Measurements from ENCODE around the gene STK24.

Gene STK24

DNA sequence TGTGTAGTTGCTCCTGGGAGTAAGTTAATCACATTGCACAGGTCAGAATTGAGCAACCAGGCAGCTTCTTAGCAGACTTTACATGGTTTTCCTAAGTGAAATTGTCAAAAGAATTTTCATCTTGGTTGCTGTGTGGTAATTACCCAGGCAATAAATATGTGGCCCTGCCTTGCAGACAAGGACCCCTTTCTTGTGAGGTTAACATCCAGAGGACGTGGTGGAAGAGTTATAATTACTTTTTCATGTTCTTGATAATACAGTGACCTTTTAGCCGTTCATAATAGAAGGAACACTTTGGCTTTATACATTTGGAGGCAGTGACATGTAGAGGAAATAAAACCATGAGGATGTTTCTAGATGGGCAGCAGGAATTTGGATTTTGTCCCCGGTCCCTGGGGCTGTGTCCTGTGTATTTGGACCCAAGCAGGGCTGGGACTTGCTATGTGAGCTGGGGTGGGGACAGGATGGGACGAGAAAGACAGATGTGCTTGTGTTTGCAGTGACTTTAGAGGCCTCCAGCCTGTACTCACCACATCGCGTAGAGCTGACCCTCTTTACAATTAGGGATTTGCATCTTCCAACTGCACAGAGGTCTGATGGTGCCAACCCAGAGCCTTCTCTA lies 156.2 kb downstream of the STK24 start:
- H3K27me3 ChIP-seq (ENCODE audit: control insufficient read depth in 3 of 3, insufficient read depth in 3 of 3, low read depth in 1 of 3, low read length in 3 of 3), result no peaks in the 10 kb centered on the region
- H3K36me3 ChIP-seq (replicated peaks in 1 of 2; ENCODE audit: control insufficient read depth in 2 of 2, insufficient read depth in 2 of 2, low read length in 2 of 2), result peaks cover 19 to 86% of the 10 kb centered on the region in 2 donors
- no peak overlapping the region for H2AFZ ChIP-seq (ENCODE audit: low read length)
- peaks cover 6% of the 10 kb centered on the region in 2 donors for H3K9me3 ChIP-seq (replicated peaks in 1 of 2; ENCODE audit: control insufficient read depth in 2 of 2, insufficient read depth in 1 of 2, low read depth in 1 of 2, low read length in 2 of 2)
- H3K27ac ChIP-seq (replicated peaks; ENCODE audit: low read length), result no peak overlapping the region
- DNase-seq (ENCODE audit: low spot score), result no peak
- H2AK5ac ChIP-seq (ENCODE audit: low read depth, low read length), result no peak overlapping the region
- H4K91ac ChIP-seq (ENCODE audit: low read depth, low read length, poor library complexity), result no peak overlapping the region
- H2BK15ac ChIP-seq (ENCODE audit: low read length), result no peak overlapping the region
- no peak overlapping the region for H4K8ac ChIP-seq (ENCODE audit: low read depth, low read length)
- no peak overlapping the region for H3K4me3 ChIP-seq (ENCODE audit: low read length in 2 of 2)
- H3K18ac ChIP-seq (ENCODE audit: low read length), result no peak overlapping the region
- WGBS, 2 donors (ENCODE audit: extremely low coverage in 2 of 2, insufficient read length in 2 of 2, insufficient replicate concordance in 1 of 2), result no CpG with 5 or more reads among the region's 6 CpGs
- H3K79me1 ChIP-seq (ENCODE audit: low read depth, low read length), result no peaks in the 10 kb centered on the region
- no peak overlapping the region for H3K14ac ChIP-seq (ENCODE audit: low read length)
- no peak overlapping the region for H2BK12ac ChIP-seq (ENCODE audit: low read length)
- H3K4me1 ChIP-seq (ENCODE audit: control insufficient read depth in 2 of 2, insufficient read depth in 1 of 2, low read depth in 1 of 2, low read length in 2 of 2), result no peaks in the 10 kb centered on the region
- H2BK120ac ChIP-seq (ENCODE audit: low read depth, low read length), result no peak overlapping the region
- no peak overlapping the region for H2BK5ac ChIP-seq (ENCODE audit: low read length)
- no peak overlapping the region for H3K4me2 ChIP-seq (ENCODE audit: insufficient read depth, low read length, poor library complexity, severe bottlenecking)
- H3K4ac ChIP-seq (ENCODE audit: low read length), result no peak overlapping the region
- no peak overlapping the region for H3K23ac ChIP-seq (ENCODE audit: low read depth, low read length, poor library complexity)
- H3K9ac ChIP-seq (ENCODE audit: low read depth, low read length, poor library complexity), result no peak overlapping the region

DNA sequence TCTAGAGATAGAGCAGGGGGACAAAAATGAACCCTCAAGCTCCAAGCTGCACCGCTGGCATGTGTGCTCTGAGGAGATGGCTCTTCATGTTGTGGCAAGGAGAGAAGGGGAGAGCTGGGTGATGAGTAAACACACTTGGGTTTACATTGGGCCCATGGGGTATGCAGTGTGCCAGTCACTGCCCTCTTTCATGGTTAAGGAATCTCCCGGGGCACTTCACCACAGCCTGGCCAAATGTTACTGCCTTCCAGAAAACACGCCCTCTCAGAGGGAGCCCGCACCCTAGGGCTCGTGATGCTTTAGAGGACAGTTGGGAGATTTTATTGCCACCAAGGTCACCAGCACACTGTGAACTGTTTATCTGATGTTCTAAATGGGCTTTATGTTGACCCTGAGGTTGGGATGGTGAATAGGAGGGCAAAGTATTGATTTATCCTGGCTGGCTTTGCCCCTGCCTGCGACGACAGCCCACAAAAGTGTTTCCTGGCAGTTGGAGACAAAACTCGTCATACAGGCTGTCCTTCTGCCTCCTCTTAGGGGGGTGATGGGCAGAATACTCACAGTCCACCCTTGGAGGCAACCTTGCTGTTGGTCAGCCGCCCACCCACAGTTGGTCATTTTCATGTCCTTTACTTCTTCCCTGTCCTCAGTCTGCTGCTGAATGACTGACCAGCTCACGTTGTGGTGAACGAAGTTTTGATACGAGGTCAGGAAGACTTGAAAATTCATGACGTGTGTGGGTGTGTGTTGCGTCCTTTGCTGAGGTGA lies 156.9 kb downstream of the STK24 start:
- Histone ChIP-seq H2AK5ac (ENCODE audit: low read depth, low read length) (no peak overlapping the region), H2AFZ (ENCODE audit: low read length) (no peak overlapping the region), H4K8ac (ENCODE audit: low read depth, low read length) (no peak overlapping the region), H3K36me3 (replicated peaks in 1 of 2; ENCODE audit: control insufficient read depth in 2 of 2, insufficient read depth in 2 of 2, low read length in 2 of 2) (peaks cover 21 to 87% of the 10 kb centered on the region in 2 donors), H3K9ac (ENCODE audit: low read depth, low read length, poor library complexity) (no peak overlapping the region), H3K4me2 (ENCODE audit: insufficient read depth, low read length, poor library complexity, severe bottlenecking) (no peak overlapping the region), H2BK12ac (ENCODE audit: low read length) (no peak overlapping the region), H2BK120ac (ENCODE audit: low read depth, low read length) (no peak overlapping the region), H3K4ac (ENCODE audit: low read length) (no peak overlapping the region), H3K4me1 (ENCODE audit: control insufficient read depth in 2 of 2, insufficient read depth in 1 of 2, low read depth in 1 of 2, low read length in 2 of 2) (no peaks in the 10 kb centered on the region), H2BK5ac (ENCODE audit: low read length) (no peak overlapping the region), H3K23ac (ENCODE audit: low read depth, low read length, poor library complexity) (no peak overlapping the region), H3K27me3 (ENCODE audit: control insufficient read depth in 3 of 3, insufficient read depth in 3 of 3, low read depth in 1 of 3, low read length in 3 of 3) (no peaks in the 10 kb centered on the region), H3K18ac (ENCODE audit: low read length) (no peak overlapping the region), H3K4me3 (ENCODE audit: low read length in 2 of 2) (no peak overlapping the region), H3K27ac (replicated peaks; ENCODE audit: low read length) (no peak overlapping the region), H3K79me1 (ENCODE audit: low read depth, low read length) (no peaks in the 10 kb centered on the region), H2BK15ac (ENCODE audit: low read length) (no peak overlapping the region), H3K14ac (ENCODE audit: low read length) (no peak overlapping the region), H3K9me3 (replicated peaks in 1 of 2; ENCODE audit: control insufficient read depth in 2 of 2, insufficient read depth in 1 of 2, low read depth in 1 of 2, low read length in 2 of 2) (peaks cover 6% of the 10 kb centered on the region in 2 donors), H4K91ac (ENCODE audit: low read depth, low read length, poor library complexity) (no peak overlapping the region)
- WGBS, 2 donors (ENCODE audit: extremely low coverage in 2 of 2, insufficient read length in 2 of 2, insufficient replicate concordance in 1 of 2), result no CpG with 5 or more reads among the region's 14 CpGs
- no peak for DNase-seq (ENCODE audit: low spot score)

GRCh38 chr13:98416408-98416807 lies 160.5 kb downstream of the STK24 start:
- Histone ChIP-seq H3K23ac (ENCODE audit: low read depth, low read length, poor library complexity) (no peak overlapping the region), H2BK12ac (ENCODE audit: low read length) (no peak overlapping the region)

GRCh38 chr13:98415326-98416070 lies 161.4 kb downstream of the STK24 start:
- H2BK12ac ChIP-seq (ENCODE audit: low read length), result no peak overlapping the region
- H3K79me1 ChIP-seq (ENCODE audit: low read depth, low read length), result no peaks in the 10 kb centered on the region
- no peak overlapping the region for H2AFZ ChIP-seq (ENCODE audit: low read length)
- peaks cover 6% of the 10 kb centered on the region in 2 donors for H3K9me3 ChIP-seq (replicated peaks in 1 of 2; ENCODE audit: control insufficient read depth in 2 of 2, insufficient read depth in 1 of 2, low read depth in 1 of 2, low read length in 2 of 2)
- no peaks in the 10 kb centered on the region for H3K4me1 ChIP-seq (ENCODE audit: control insufficient read depth in 2 of 2, insufficient read depth in 1 of 2, low read depth in 1 of 2, low read length in 2 of 2)
- H3K27ac ChIP-seq (replicated peaks; ENCODE audit: low read length), result no peak overlapping the region
- H3K14ac ChIP-seq (ENCODE audit: low read length), result no peak overlapping the region
- no peak overlapping the region for H3K9ac ChIP-seq (ENCODE audit: low read depth, low read length, poor library complexity)
- H3K18ac ChIP-seq (ENCODE audit: low read length), result no peak overlapping the region
- H3K4ac ChIP-seq (ENCODE audit: low read length), result no peak overlapping the region
- no peaks in the 10 kb centered on the region for H3K27me3 ChIP-seq (ENCODE audit: control insufficient read depth in 3 of 3, insufficient read depth in 3 of 3, low read depth in 1 of 3, low read length in 3 of 3)
- no peak overlapping the region for H3K23ac ChIP-seq (ENCODE audit: low read depth, low read length, poor library complexity)
- H4K91ac ChIP-seq (ENCODE audit: low read depth, low read length, poor library complexity), result no peak overlapping the region
- no peak overlapping the region for H2AK5ac ChIP-seq (ENCODE audit: low read depth, low read length)
- H3K36me3 ChIP-seq (replicated peaks in 1 of 2; ENCODE audit: control insufficient read depth in 2 of 2, insufficient read depth in 2 of 2, low read length in 2 of 2), result peaks cover 24 to 91% of the 10 kb centered on the region in 2 donors
- no peak overlapping the region for H3K4me2 ChIP-seq (ENCODE audit: insufficient read depth, low read length, poor library complexity, severe bottlenecking)
- no peak overlapping the region for H3K4me3 ChIP-seq (ENCODE audit: low read length in 2 of 2)
- DNase-seq (ENCODE audit: low spot score), result no peak
- no CpG with 5 or more reads among the region's 18 CpGs for WGBS, 2 donors (ENCODE audit: extremely low coverage in 2 of 2, insufficient read length in 2 of 2, insufficient replicate concordance in 1 of 2)
- H2BK15ac ChIP-seq (ENCODE audit: low read length), result no peak overlapping the region
- H4K8ac ChIP-seq (ENCODE audit: low read depth, low read length), result no peak overlapping the region
- no peak overlapping the region for H2BK5ac ChIP-seq (ENCODE audit: low read length)
- H2BK120ac ChIP-seq (ENCODE audit: low read depth, low read length), result no peak overlapping the region

More at GRCh38 chr13:98416408-98416807, 160.5 kb downstream of the STK24 start:
- Histone ChIP-seq H3K9ac (ENCODE audit: low read depth, low read length, poor library complexity) (no peak overlapping the region), H2AK5ac (ENCODE audit: low read depth, low read length) (no peak overlapping the region), H3K27ac (replicated peaks; ENCODE audit: low read length) (no peak overlapping the region), H3K4me3 (ENCODE audit: low read length in 2 of 2) (no peak overlapping the region), H3K4me2 (ENCODE audit: insufficient read depth, low read length, poor library complexity, severe bottlenecking) (no peak overlapping the region), H3K27me3 (ENCODE audit: control insufficient read depth in 3 of 3, insufficient read depth in 3 of 3, low read depth in 1 of 3, low read length in 3 of 3) (no peaks in the 10 kb centered on the region), H3K79me1 (ENCODE audit: low read depth, low read length) (no peaks in the 10 kb centered on the region), H3K9me3 (replicated peaks in 1 of 2; ENCODE audit: control insufficient read depth in 2 of 2, insufficient read depth in 1 of 2, low read depth in 1 of 2, low read length in 2 of 2) (peaks cover 6% of the 10 kb centered on the region in 2 donors), H3K4me1 (ENCODE audit: control insufficient read depth in 2 of 2, insufficient read depth in 1 of 2, low read depth in 1 of 2, low read length in 2 of 2) (no peaks in the 10 kb centered on the region), H4K91ac (ENCODE audit: low read depth, low read length, poor library complexity) (no peak overlapping the region), H2BK5ac (ENCODE audit: low read length) (no peak overlapping the region), H2AFZ (ENCODE audit: low read length) (no peak overlapping the region), H2BK120ac (ENCODE audit: low read depth, low read length) (no peak overlapping the region), H4K8ac (ENCODE audit: low read depth, low read length) (no peak overlapping the region), H3K36me3 (replicated peaks in 1 of 2; ENCODE audit: control insufficient read depth in 2 of 2, insufficient read depth in 2 of 2, low read length in 2 of 2) (peaks cover 23 to 89% of the 10 kb centered on the region in 2 donors), H3K4ac (ENCODE audit: low read length) (no peak overlapping the region), H3K18ac (ENCODE audit: low read length) (no peak overlapping the region), H2BK15ac (ENCODE audit: low read length) (no peak overlapping the region), H3K14ac (ENCODE audit: low read length) (no peak overlapping the region)
- no peak for DNase-seq (ENCODE audit: low spot score)
- WGBS, 2 donors (ENCODE audit: extremely low coverage in 2 of 2, insufficient read length in 2 of 2, insufficient replicate concordance in 1 of 2), result no CpG with 5 or more reads among the region's 4 CpGs

Data from neuronal stem cell (in vitro differentiated cells).